RWPE2 (cell line): ENCODE data around the gene OSGIN1.
A peak's percentile ranks its signal among the peaks of the same experiment; 100 is the strongest.

Experiments used
- ATAC-seq: fragments of 200-7000 bp; cut with Tn5 transposase; 3 replicates; pipeline ENCODE4 v1.9.1; 2021; ENCODE audit warnings: low read depth
- DNase-seq: peaks from one replicate; pipeline ENCODE4 v3.0.0-alpha.2; 2020; ENCODE audit warnings: low spot score
- H3K27ac ChIP-seq: fragments of 450-650 bp; 2 replicates; pipeline ENCODE4 v1.5.1; 2017; ENCODE audit warnings: mild to moderate bottlenecking; ENCODE audit not compliant: poor library complexity, severe bottlenecking
- H3K27me3 ChIP-seq: fragments of 250-450 bp; sonication (Bioruptor Pico); 2 replicates; pipeline ENCODE4 v1.5.1; 2021; ENCODE audit warnings: mild to moderate bottlenecking, moderate library complexity; ENCODE audit not compliant: insufficient read depth, poor library complexity, severe bottlenecking
- H3K36me3 ChIP-seq: fragments of 250-450 bp; sonication (Bioruptor Pico); 2 replicates; pipeline ENCODE4 v1.5.1; 2020; ENCODE audit warnings: low read depth, mild to moderate bottlenecking, moderate library complexity
- H3K4me1 ChIP-seq: fragments of 250-450 bp; sonication (Bioruptor Pico); 2 replicates; pipeline ENCODE4 v1.5.1; 2021; ENCODE audit warnings: mild to moderate bottlenecking, moderate library complexity; ENCODE audit not compliant: insufficient read depth, poor library complexity, severe bottlenecking
- H3K4me3 ChIP-seq: fragments of 250-450 bp; sonication (Bioruptor Pico); 2 replicates; pipeline ENCODE4 v1.5.1; 2021; ENCODE audit warnings: mild to moderate bottlenecking, moderate library complexity; ENCODE audit not compliant: severe bottlenecking
- H3K9me3 ChIP-seq: fragments of 250-450 bp; sonication (Bioruptor Pico); 2 replicates; pipeline ENCODE4 v1.5.1; 2021; ENCODE audit warnings: mild to moderate bottlenecking, moderate library complexity; ENCODE audit not compliant: severe bottlenecking
- TF ChIP-seq, protein P1 (sequence below): fragments of 450-650 bp; IDR thresholded peaks from one replicate; pipeline ENCODE4 v1.5.1; 2017; ENCODE audit warnings: mild to moderate bottlenecking, moderate library complexity; ENCODE audit not compliant: poor library complexity, severe bottlenecking

OSGIN1 gene, protein sequence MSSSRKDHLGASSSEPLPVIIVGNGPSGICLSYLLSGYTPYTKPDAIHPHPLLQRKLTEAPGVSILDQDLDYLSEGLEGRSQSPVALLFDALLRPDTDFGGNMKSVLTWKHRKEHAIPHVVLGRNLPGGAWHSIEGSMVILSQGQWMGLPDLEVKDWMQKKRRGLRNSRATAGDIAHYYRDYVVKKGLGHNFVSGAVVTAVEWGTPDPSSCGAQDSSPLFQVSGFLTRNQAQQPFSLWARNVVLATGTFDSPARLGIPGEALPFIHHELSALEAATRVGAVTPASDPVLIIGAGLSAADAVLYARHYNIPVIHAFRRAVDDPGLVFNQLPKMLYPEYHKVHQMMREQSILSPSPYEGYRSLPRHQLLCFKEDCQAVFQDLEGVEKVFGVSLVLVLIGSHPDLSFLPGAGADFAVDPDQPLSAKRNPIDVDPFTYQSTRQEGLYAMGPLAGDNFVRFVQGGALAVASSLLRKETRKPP

DNA sequence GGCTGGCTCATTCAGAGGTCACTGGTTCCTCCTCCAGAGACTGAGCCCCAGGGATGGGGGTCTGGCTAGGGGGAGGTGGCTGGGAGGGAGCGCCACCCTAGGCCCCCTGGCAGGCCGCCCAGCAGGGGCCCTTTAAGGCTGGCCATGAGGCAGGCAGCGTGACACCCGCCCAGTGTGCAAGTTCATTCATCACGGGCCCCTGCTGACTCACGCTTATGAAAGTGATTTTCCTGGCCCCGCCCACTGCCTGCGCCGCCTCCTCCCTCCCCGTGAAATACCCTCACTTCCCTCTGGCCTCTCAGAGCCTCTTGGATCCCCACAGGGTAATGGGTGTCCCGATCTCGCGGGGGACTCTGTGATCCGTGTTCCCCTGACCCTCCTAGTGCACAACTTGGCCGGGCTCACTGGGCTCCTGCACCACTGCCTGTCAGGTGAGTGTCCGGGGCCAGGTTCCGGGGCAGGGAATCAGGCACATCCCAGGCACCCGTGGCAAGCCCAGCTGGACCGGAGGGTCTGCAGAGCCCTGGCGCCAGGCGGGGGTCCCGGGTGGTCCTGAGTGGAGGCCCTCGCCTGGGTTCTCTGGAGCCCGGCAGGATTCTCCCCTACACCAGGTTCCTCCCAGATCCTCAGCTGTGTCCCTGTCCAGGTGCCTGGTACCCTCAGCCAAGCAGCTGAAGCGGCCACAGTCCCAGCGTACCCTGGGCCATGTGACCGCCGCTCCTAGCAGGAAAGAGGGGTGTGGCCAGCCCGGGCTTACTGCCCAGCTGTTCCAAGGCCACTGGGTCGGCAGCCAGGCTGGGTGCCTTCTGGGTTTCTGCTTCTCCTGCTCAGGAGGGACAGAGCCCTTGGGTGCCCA lies at the start of gene OSGIN1:
TSS of gene OSGIN1 (plus strand) at position 301 of the 856 bp plus-strand sequence. CDS start 4,432 bp downstream, outside the sequence.
- TF ChIP-seq, protein P1, sequence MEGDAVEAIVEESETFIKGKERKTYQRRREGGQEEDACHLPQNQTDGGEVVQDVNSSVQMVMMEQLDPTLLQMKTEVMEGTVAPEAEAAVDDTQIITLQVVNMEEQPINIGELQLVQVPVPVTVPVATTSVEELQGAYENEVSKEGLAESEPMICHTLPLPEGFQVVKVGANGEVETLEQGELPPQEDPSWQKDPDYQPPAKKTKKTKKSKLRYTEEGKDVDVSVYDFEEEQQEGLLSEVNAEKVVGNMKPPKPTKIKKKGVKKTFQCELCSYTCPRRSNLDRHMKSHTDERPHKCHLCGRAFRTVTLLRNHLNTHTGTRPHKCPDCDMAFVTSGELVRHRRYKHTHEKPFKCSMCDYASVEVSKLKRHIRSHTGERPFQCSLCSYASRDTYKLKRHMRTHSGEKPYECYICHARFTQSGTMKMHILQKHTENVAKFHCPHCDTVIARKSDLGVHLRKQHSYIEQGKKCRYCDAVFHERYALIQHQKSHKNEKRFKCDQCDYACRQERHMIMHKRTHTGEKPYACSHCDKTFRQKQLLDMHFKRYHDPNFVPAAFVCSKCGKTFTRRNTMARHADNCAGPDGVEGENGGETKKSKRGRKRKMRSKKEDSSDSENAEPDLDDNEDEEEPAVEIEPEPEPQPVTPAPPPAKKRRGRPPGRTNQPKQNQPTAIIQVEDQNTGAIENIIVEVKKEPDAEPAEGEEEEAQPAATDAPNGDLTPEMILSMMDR = no peak
- H3K27me3 ChIP-seq = no peaks in the 10 kb centered on the region
- no peaks in the 10 kb centered on the region for H3K9me3 ChIP-seq
- peak within 1 kb of the TSS; percentile 50 for H3K4me3 ChIP-seq
- peak within 1 kb of the TSS; percentile 68 for H3K27ac ChIP-seq
- no peaks in the 10 kb centered on the region for H3K36me3 ChIP-seq
- H3K4me1 ChIP-seq = peaks cover 10% of the 10 kb centered on the region
- peak; percentile 95 for DNase-seq
- ATAC-seq = peak; percentile 86

DNA sequence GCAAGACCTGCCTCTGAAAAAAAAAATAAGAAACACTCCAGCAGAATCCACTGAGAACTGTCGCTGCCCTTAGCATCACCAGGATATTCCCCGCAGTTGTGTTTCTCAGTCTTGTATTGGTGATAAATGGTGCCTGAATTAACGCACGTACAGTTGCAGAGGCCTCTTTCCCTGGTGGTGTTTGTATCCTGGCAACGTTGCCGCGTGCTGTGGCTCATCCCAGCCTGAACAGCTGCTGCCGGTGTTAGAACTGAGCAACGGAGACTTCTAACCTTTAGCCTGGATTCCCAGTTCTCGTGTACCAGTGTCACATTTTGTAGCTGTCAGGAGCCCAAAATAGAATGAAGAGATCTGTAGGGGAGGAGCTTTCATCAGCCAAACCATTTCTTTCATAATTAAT lies 49.3 kb upstream of the OSGIN1 start:
- Histone ChIP-seq H3K4me3 (no peak overlapping the region), H3K4me1 (no peaks in the 10 kb centered on the region), H3K27ac (no peak overlapping the region), H3K9me3 (no peaks in the 10 kb centered on the region), H3K36me3 (no peaks in the 10 kb centered on the region), H3K27me3 (no peaks in the 10 kb centered on the region)
- ATAC-seq (no peak), DNase-seq (no peak)
- TF ChIP-seq, protein P1 = no peak

DNA sequence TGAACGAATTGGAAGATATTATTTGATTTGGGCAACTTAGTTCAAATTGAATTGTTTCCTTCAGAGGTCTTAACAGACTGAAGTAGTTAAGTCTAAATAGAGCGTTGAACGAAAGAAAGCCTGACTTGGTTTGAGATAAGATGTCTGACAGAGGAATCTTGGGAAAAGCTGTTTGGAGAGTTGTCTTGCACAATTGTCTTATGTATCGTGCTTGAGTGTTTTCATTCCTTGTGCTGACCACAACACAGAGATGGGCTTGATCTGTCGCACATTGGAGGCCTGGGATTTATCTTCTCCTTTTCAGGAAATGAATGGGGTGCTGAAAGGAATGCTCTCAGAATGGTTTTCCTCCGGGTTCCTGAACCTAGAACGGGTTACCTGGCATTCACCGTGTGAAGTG lies 46.4 kb upstream of the OSGIN1 start:
- H3K27ac ChIP-seq = no peak overlapping the region
- no peak for ATAC-seq
- no peaks in the 10 kb centered on the region for H3K36me3 ChIP-seq
- TF ChIP-seq, protein P1 = no peak
- no peaks in the 10 kb centered on the region for H3K4me1 ChIP-seq
- H3K9me3 ChIP-seq = no peaks in the 10 kb centered on the region
- H3K4me3 ChIP-seq = no peak overlapping the region
- no peak for DNase-seq
- no peaks in the 10 kb centered on the region for H3K27me3 ChIP-seq

DNA sequence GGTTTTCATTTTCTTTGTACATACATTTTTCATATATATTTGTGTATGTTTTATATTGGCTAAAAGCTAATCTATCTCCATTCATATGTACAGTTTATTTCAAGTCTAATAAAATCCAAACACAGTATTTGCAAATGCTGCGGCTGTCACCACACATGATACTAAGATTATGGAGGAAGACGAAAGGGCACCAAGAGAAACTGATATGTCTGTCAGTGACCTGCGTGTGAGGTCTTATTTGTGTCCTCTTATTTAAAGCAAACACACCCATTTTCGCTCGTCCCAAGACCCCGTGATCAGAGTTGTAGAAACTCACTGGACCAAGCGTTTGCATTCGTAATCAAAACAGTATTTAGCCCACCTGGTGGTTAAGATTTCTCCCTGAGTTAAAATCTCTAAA lies 45.9 kb upstream of the OSGIN1 start:
- Histone ChIP-seq H3K27me3 (no peaks in the 10 kb centered on the region), H3K27ac (no peak overlapping the region), H3K4me1 (no peaks in the 10 kb centered on the region), H3K36me3 (no peaks in the 10 kb centered on the region), H3K9me3 (no peaks in the 10 kb centered on the region), H3K4me3 (no peak overlapping the region)
- ATAC-seq = no peak
- no peak for DNase-seq
- TF ChIP-seq, protein P1 = no peak
